H1 (cell line): ENCODE data around the gene ADD2. TPM values are rescaled to one million over a fixed set of nuclear protein-coding genes. Genes with fewer than 3 reads are reported as not detected.

Experiments used
- CTCF ChIA-PET: fragments of 300-600 bp; sonication (Branson Sonifier 250); formaldehyde crosslinking; loops from one replicate; lab custom pipeline; 2021; ENCODE audit not compliant: partially characterized antibody; lab: Charles Lee
- POLR2A ChIA-PET: fragments of 300-600 bp; sonication (Branson Sonifier 250); formaldehyde crosslinking; loops from one replicate; lab custom pipeline; 2021; ENCODE audit warnings: inconsistent platforms; ENCODE audit not compliant: partially characterized antibody; lab: Charles Lee
- DNase-seq, 2 experiments: peaks; one replicate each; pipeline versions ENCODE4 v3.0.0 to v3.0.0-alpha.2; 2010 to 2022; ENCODE audit warnings: low spot score in 2 of 2, low read depth in 1 of 2, mixed read lengths in 1 of 2
- FAIRE-seq: peaks from 2 replicates; lab custom pipeline; 2011; peaks lifted over from hg19 to GRCh38; lab: Jason Lieb, UNC
- H2AFZ ChIP-seq: 2 replicates; pipeline ENCODE4 v1.8.1; 2012; ENCODE audit warnings: low read length, inconsistent platforms
- H2AK5ac ChIP-seq: 2 replicates; pipeline ENCODE4 v1.6.1; 2013; ENCODE audit warnings: low read depth, low read length
- H2BK120ac ChIP-seq: replicated peaks from 2 replicates; pipeline ENCODE3; 2013; ENCODE audit warnings: low read depth, low read length, inconsistent platforms
- H2BK12ac ChIP-seq: 2 replicates; pipeline ENCODE4 v1.6.1; 2013; ENCODE audit warnings: low read depth, low read length
- H2BK15ac ChIP-seq: 2 replicates; pipeline ENCODE4 v1.6.1; 2013; ENCODE audit warnings: low read length
- H2BK20ac ChIP-seq: 2 replicates; pipeline ENCODE4 v1.6.1; 2013; ENCODE audit warnings: low read length
- H2BK5ac ChIP-seq: 2 replicates; pipeline ENCODE4 v1.6.1; 2013; ENCODE audit warnings: low read depth, low read length
- H3K14ac ChIP-seq: 2 replicates; pipeline ENCODE4 v1.6.1; 2013; ENCODE audit warnings: inconsistent platforms; ENCODE audit not compliant: insufficient read length
- H3K18ac ChIP-seq: 2 replicates; pipeline ENCODE4 v1.6.1; 2013; ENCODE audit warnings: low read length; ENCODE audit errors: extremely low read depth
- H3K23ac ChIP-seq: 2 replicates; pipeline ENCODE4 v1.6.1; 2013; ENCODE audit warnings: inconsistent platforms; ENCODE audit not compliant: insufficient read length
- H3K23me2 ChIP-seq: 2 replicates; pipeline ENCODE4 v1.6.1; 2013; ENCODE audit warnings: low read depth, low read length
- H3K27ac ChIP-seq: 2 replicates; pipeline ENCODE4 v1.6.1; 2011; ENCODE audit warnings: low read depth, low read length, inconsistent platforms
- H3K27me3 ChIP-seq, 4 experiments: replicated peaks in 1 of 4; 1 replicate in 1 of 4; 2 replicates in 3 of 4; pipeline versions ENCODE4 v1.6.1 to v1.8.1; 2011 to 2013; ENCODE audit warnings: low read length in 3 of 4, mild to moderate bottlenecking in 3 of 4, inconsistent platforms in 2 of 4, mixed read lengths in 2 of 4, moderate library complexity in 1 of 4; ENCODE audit not compliant: control insufficient read depth in 3 of 4, insufficient read depth in 3 of 4; ENCODE audit errors: extremely low read depth in 1 of 4
- H3K36me3 ChIP-seq, 4 experiments: 2 replicates each; pipeline versions ENCODE4 v1.6.1 to v1.8.1; 2011 to 2013; ENCODE audit warnings: mild to moderate bottlenecking in 4 of 4, low read length in 3 of 4, moderate library complexity in 2 of 4, control low read depth in 1 of 4, inconsistent platforms in 1 of 4; ENCODE audit not compliant: insufficient read depth in 4 of 4, control insufficient read depth in 2 of 4
- H3K4ac ChIP-seq: replicated peaks from 2 replicates; pipeline ENCODE3; 2013; ENCODE audit warnings: low read length, low read depth, mixed read lengths, inconsistent platforms; ENCODE audit not compliant: insufficient read length
- H3K4me1 ChIP-seq, 4 experiments: replicated peaks in 1 of 4; 1 replicate in 1 of 4; 2 replicates in 3 of 4; pipeline versions ENCODE4 v1.6.1 to v1.8.1; 2011 to 2013; ENCODE audit warnings: low read length in 3 of 4, inconsistent platforms in 2 of 4, mixed read lengths in 1 of 4; ENCODE audit not compliant: insufficient read depth in 4 of 4, control insufficient read depth in 3 of 4
- H3K4me2 ChIP-seq, 2 experiments: 2 replicates each; pipeline versions ENCODE4 v1.6.1 to v1.8.1; 2011 to 2013; ENCODE audit warnings: low read depth in 2 of 2, low read length in 2 of 2, control low read depth in 1 of 2, inconsistent platforms in 1 of 2, mild to moderate bottlenecking in 1 of 2; ENCODE audit not compliant: insufficient read depth in 1 of 2
- H3K4me3 ChIP-seq, 4 experiments: fragments of 200-600, 300-600 bp in 1 of 4; sonication (generic), shearing (Covaris generic), sonication (Bioruptor Twin) in 1 of 4; 2 replicates each; pipeline versions ENCODE4 v1.5.1 to v1.8.1; 2011 to 2016; ENCODE audit warnings: low read length in 4 of 4, low read depth in 3 of 4, control low read depth in 2 of 4, inconsistent platforms in 2 of 4, mild to moderate bottlenecking in 2 of 4, mixed read lengths in 1 of 4, moderate library complexity in 1 of 4; ENCODE audit not compliant: insufficient read depth in 2 of 4; ENCODE audit errors: extremely low read depth in 1 of 4
- H3K56ac ChIP-seq: replicated peaks from 2 replicates; pipeline ENCODE3; 2013; ENCODE audit warnings: low read depth, mild to moderate bottlenecking, mixed read lengths, low read length, inconsistent platforms; ENCODE audit not compliant: insufficient read length
- H3K79me1 ChIP-seq: 2 replicates; pipeline ENCODE4 v1.6.1; 2013; ENCODE audit warnings: low read depth, low read length, control low read depth
- H3K79me2 ChIP-seq, 2 experiments: 2 replicates each; pipeline versions ENCODE4 v1.6.1 to v1.8.1; 2012 to 2013; ENCODE audit warnings: low read length in 2 of 2, mild to moderate bottlenecking in 2 of 2, inconsistent platforms in 1 of 2; ENCODE audit not compliant: insufficient read depth in 2 of 2, control insufficient read depth in 1 of 2
- H3K9ac ChIP-seq, 4 experiments: replicated peaks in 1 of 4; 1 replicate in 1 of 4; 2 replicates in 3 of 4; pipeline versions ENCODE4 v1.6.1 to v1.8.1; 2011 to 2013; ENCODE audit warnings: low read depth in 3 of 4, low read length in 3 of 4, control low read depth in 2 of 4, mild to moderate bottlenecking in 2 of 4, moderate library complexity in 2 of 4, inconsistent platforms in 1 of 4; ENCODE audit errors: extremely low read depth in 1 of 4
- H3K9me3 ChIP-seq, 2 experiments: 2 replicates each; pipeline versions ENCODE4 v1.6.1 to v1.8.1; 2012 to 2013; ENCODE audit warnings: mild to moderate bottlenecking in 2 of 2, moderate library complexity in 2 of 2, control low read depth in 1 of 2, inconsistent platforms in 1 of 2, low read depth in 1 of 2, low read length in 1 of 2, mixed read lengths in 1 of 2; ENCODE audit not compliant: insufficient read depth in 2 of 2
- H4K20me1 ChIP-seq, 2 experiments: replicated peaks in 1 of 2; 2 replicates each; pipeline versions ENCODE3 to v1.8.1; 2011 to 2013; ENCODE audit warnings: inconsistent platforms in 2 of 2, low read length in 2 of 2, mild to moderate bottlenecking in 1 of 2; ENCODE audit not compliant: insufficient read depth in 2 of 2, control insufficient read depth in 1 of 2
- H4K5ac ChIP-seq: 2 replicates; pipeline ENCODE4 v1.6.1; 2013; ENCODE audit warnings: low read length, low read depth, mixed read lengths, inconsistent platforms; ENCODE audit not compliant: insufficient read length
- H4K8ac ChIP-seq: 2 replicates; pipeline ENCODE4 v1.8.0; 2013; ENCODE audit warnings: mild to moderate bottlenecking, moderate library complexity, low read length, inconsistent platforms; ENCODE audit not compliant: insufficient read depth; ENCODE audit errors: extremely low read depth
- H4K91ac ChIP-seq: replicated peaks from 2 replicates; pipeline ENCODE3; 2013; ENCODE audit warnings: low read length, mixed read lengths, inconsistent platforms; ENCODE audit not compliant: insufficient read length
- NANOG ChIP-seq: IDR thresholded peaks from 2 replicates; pipeline ENCODE4 v1.6.1; 2011; ENCODE audit warnings: low read length, low read depth, mild to moderate bottlenecking, inconsistent platforms; ENCODE audit not compliant: insufficient read depth, poor library complexity, severe bottlenecking
- SUZ12 ChIP-seq: fragments of 200-600 bp; sonication (generic); IDR thresholded peaks from 2 replicates; pipeline ENCODE4 v1.6.1; 2012; ENCODE audit warnings: mild to moderate bottlenecking, inconsistent platforms, low read length, moderate library complexity, mixed read lengths
- YY1 ChIP-seq: IDR thresholded peaks from 2 replicates; pipeline ENCODE4 v1.6.1; 2011; ENCODE audit warnings: low read depth, mild to moderate bottlenecking, low read length
- WGBS, 2 experiments: shearing (Covaris generic) in 1 of 2; methylation state at CpG; one replicate each; pipeline versions ENCODE4 v1.1.6 to v1.1.7; 2013 to 2015; ENCODE audit warnings: low lambda C conversion rate in 2 of 2, mixed read lengths in 2 of 2, inconsistent platforms in 1 of 2, low coverage in 1 of 2, missing lambda C conversion rate in 1 of 2; ENCODE audit not compliant: insufficient replicate concordance in 2 of 2, insufficient coverage in 1 of 2, insufficient read length in 1 of 2; ENCODE audit errors: extremely low coverage in 1 of 2, missing lambda C conversion rate in 1 of 2; 5-methylcytosine and 5-hydroxymethylcytosine counted together
- polyA plus RNA-seq, 7 experiments: library from polyadenylated mRNA; depleted of rRNA in 3 of 7; stranded (reverse) in 5 of 7; unstranded in 2 of 7; fragments of >200 nt in 5 of 7; fragments of 200-250 nt in 2 of 7; gene quantifications; 1 replicate in 5 of 7; 2 replicates in 1 of 7; 4 replicates in 1 of 7; pipeline versions ENCODE4 v1.2.1 to v1.2.3, GENCODE V29; 2011 to 2013; ENCODE audit warnings: missing spikeins in 2 of 7, mixed read lengths in 2 of 7
- total RNA-seq: library from RNA; stranded (reverse); fragmentation: NEBNext Ultra II Directional; extraction: Animal tissue kit (Norgen Biotek cat#: 25700); gene quantifications from 2 replicates; pipeline ENCODE4 v1.2.1, GENCODE V29; 2021

ADD2 gene
- total and polyA plus RNA-seq, 2 of the 8 experiments (the other 6 are each of a cell fraction or from before 2014, with no cell fraction given): 58.5 to 170 TPM

DNA sequence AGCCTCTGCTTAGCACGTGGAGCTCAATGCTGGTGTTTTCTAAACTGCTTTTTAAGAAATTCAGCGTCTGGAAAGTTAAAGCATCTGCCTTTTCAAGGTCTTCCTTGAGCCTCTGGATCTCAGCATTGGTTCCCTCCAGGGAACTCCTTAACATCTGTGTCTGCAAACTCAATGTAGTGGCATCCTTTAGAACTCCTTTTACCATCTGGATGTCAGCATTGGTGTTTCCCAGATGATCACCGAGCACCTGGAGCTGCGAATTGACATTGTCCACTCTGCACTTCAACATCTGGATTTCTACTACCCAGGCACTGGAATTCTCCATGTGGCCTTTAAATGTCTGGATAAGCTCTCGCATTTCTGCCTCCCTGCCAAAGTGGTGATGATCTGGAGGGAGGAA, 48.7 kb upstream of the ADD2 start:
- DNase-seq: no peak
- no peak for FAIRE-seq
- H3K4me1 ChIP-seq: no peaks in the 10 kb centered on the region; a peak in 1 of 7 replicates
- H2BK120ac ChIP-seq: no peak overlapping the region
- no peaks in the 10 kb centered on the region for H3K79me1 ChIP-seq
- H4K91ac ChIP-seq: no peak overlapping the region
- no peak overlapping the region for H3K56ac ChIP-seq
- H3K14ac ChIP-seq: no peak overlapping the region
- H2AK5ac ChIP-seq: no peak overlapping the region
- H3K36me3 ChIP-seq: no peaks in the 10 kb centered on the region
- H2BK20ac ChIP-seq: no peak overlapping the region
- no peak overlapping the region for H3K9ac ChIP-seq
- no peak overlapping the region for H2BK12ac ChIP-seq
- H3K4me3 ChIP-seq: no peak overlapping the region
- no peak overlapping the region for H3K18ac ChIP-seq
- no peak overlapping the region for H3K4me2 ChIP-seq
- H4K20me1 ChIP-seq: no peaks in the 10 kb centered on the region
- H2AFZ ChIP-seq: no peak overlapping the region
- no peak overlapping the region for H4K8ac ChIP-seq
- no peak overlapping the region for H3K4ac ChIP-seq
- CTCF ChIA-PET: interaction anchor here (0.7 to 1.3 kb wide), 6 partner anchors 16 to 122 kb away, joined by 3 to 4 read pairs (median 3); no protein-coding TSS in a partner anchor
- no peaks in the 10 kb centered on the region for H3K9me3 ChIP-seq
- H3K27me3 ChIP-seq: peaks cover 0 to 3% (median 0%) of the 10 kb centered on the region in 4 experiments; a peak in 2 of 7 replicates
- no peak overlapping the region for H3K23ac ChIP-seq
- WGBS, 2 experiments: 85% methylated on average over 5 of the region's 5 CpGs; no CpG with 5 or more reads in 1 of the 2 experiments
- H2BK15ac ChIP-seq: no peak overlapping the region
- H3K27ac ChIP-seq: no peak overlapping the region
- no peak overlapping the region for H2BK5ac ChIP-seq
- POLR2A ChIA-PET: no interaction called here
- no peak for TF ChIP-seq SUZ12
- TF ChIP-seq NANOG: no peak
- TF ChIP-seq YY1: no peak
- H4K5ac ChIP-seq: no peak overlapping the region
- H3K23me2 ChIP-seq: no peaks in the 10 kb centered on the region
- H3K79me2 ChIP-seq: no peaks in the 10 kb centered on the region
